Inferior parietal cortex (tissue), 1 donor: ENCODE measurements around the gene ATXN7.
A peak's percentile ranks its signal among the peaks of the same experiment; 100 is the strongest.

Experiments
- DNase-seq: peaks from one replicate; pipeline ENCODE4 v3.0.0-alpha.2; 2016; ENCODE audit errors: extremely low spot score

Gene ATXN7

DNA sequence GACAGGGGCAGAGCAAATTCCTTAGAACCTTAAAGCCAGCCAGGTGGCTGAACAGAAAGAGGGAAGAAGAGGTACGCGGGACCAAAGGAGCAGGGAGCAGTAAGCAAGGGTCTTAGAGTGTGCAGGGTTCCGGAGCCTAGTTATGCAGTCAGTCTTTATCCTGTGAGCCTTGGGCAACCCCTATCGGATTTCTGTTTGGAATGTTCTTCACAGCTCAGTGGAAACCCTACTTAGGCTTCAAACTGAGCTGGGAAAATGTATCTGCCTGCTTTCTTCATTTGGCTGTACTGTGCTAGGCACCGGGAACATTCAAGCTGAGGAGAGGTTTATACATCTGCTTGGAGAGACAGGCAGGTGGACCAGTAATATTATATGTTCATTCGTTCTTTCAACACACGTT is 122.5 kb downstream of the ATXN7 start:
- DNase-seq, result no peak

DNA sequence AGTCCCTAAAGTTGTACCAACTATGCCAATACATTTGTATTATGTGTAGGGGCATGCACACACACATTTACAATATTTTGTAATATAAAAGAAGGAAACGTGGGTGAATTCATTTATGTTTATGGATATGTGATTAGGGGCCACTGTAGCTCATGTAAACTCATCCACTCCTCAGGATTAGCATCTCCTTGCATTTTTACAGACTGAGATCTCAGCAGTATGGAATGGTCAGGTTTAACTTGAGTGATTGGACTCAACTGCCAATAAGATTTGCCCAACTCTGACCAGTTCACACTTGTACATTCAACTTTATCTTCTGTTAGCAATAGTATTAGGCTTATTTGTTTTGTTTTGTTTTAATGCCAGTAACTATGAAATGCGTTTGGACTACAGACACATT is 123.2 kb downstream of the ATXN7 start:
- no peak for DNase-seq

DNA sequence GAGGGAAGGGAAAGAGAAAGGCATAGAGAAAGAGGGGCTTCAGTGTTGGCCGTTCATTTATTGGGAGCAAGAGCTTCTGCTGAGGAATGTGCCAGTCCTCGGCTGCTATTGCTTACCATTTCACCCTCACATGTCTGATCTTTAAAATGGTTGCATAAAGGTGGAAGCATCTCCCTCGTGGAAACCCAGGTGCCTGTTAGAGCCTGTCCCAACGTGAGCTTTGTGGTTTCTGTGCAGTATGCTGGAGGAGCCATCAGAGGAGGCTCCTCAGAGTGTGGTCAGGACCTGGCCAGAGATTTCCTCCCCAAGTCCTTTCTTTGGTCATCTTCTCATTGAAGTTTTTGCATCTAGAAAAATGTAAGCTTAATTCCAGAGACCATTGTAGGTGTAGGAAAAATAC is 125.3 kb downstream of the ATXN7 start:
- DNase-seq, result no peak

DNA sequence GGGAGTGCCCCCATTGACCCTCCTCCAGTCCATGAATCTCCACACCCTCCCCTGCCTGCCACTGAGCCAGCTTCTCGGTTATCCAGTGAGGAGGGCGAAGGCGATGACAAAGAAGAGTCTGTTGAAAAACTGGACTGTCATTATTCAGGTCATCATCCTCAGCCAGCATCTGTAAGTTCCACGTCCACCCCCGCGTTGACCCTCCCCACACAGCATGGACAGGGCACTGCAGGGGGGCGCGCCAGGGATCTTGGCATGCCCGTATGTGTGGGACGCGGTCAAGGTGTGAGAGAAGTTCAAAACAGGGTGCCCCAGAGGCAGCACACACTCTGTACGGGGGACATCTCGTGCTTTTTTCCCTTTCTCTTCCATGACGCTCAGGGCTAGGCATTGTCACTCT is 126.5 kb downstream of the ATXN7 start:
- DNase-seq, result no peak

DNA sequence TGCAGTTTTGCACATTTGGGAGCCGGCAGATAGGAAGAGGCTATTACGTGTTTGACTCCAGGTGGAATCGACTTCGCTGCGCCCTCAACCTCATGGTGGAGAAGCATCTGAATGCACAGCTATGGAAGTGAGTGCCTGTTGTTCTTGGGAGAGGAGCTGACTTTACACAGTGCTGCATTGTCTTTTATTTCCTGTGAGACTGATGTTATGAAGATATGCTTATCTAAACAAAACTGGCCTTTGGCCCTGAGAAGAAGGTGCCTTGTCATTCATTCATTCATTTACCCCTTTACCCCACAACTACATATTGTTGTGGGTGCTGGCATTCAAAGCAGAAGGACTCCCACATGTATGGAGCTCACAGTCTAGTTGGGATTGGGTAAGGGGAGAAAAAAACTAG is 127.1 kb downstream of the ATXN7 start:
- DNase-seq, result no peak

DNA sequence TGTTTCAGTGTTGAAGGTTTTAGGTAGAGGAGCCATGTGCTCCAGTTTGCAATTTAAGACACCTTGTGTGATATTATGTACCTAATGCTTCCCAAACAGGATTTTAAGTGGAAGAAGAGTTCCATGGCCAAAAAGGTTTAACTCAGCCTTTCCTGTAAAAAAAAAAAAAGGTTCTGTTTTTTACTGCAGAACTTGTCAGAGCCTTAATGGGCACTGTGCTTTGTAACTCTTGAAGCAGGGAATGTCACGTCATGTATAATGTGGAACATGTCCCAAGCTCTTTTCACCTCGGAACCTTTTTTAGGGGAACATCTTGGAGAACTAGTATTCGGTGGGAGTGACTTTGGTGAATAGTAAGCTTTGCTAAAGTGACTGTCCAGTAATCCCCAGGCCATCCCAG is 128.0 kb downstream of the ATXN7 start:
- no peak for DNase-seq

DNA sequence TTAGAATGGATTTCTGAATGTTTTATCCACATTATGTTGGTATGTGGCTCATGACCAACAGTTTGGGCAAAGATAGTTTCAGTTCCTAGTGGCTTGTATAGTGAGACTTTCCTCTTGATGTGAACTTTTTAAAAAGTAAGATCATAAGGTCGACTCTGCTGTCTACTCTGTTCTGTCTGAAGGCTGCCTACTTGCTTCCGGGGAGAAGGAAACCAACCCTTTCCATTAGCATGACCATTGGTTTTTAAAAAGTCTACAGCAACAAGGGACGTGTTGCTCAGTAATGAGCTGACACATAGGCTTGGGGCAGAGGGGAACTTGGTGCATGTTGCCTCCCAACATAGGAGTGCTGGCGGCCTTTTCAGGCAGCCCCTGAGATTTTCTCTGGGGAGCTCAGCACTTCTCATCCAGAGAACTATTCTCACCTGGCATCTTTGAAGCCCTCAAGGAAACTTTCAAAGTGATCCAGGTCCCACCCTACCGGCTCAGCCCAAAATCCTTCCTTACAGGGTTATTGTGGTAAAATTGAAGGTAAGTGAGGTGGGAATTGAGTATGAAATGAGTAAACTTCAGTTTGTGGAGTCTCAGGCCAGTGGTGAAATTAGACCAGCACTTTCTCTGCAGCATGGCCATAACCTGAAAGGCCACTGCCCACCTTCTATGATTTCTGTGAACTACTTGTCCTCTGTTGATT is 129.0 kb downstream of the ATXN7 start:
- no peak for DNase-seq

DNA sequence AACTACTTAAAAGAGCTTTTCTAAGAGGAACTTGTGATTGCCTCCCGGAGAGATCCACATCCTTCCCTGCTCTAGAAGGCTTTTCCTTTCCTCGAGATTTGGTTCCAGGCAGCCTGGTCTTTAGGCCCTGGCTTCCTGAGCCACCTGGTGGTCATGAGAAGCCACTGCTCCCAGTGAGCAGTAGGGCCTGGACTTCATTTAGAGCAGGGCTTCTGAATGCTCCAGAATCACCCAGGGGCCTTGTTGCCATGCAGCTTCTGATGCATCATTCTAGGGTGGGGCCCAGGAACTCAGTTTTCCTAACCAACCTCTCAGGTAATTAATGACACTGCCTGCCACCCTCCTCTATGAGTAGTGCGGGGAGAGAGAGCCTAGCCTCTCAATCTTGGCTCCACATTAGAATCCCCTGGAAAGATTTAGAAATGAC is 130.0 kb downstream of the ATXN7 start:
- DNase-seq, result peak; percentile 82

DNA sequence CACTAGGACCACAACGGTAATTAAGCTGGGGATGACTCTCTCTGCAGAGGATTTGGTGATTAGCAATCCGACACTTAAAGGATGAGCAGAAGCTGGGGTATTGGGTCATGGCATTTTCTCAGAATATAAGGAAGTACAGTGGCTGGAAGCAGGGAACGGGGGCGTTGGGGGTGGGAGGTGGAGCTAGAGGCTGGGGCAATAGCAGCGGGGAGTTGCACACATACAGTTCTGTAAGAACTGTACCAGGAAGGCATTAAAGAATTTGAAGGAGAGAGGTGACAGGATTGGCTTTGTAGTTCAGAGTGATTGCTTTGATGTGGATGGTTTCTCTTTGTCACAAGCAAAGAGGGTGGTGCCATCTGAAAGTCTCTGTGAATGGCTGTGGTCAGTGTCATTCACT is 131.4 kb downstream of the ATXN7 start:
- no peak for DNase-seq

DNA sequence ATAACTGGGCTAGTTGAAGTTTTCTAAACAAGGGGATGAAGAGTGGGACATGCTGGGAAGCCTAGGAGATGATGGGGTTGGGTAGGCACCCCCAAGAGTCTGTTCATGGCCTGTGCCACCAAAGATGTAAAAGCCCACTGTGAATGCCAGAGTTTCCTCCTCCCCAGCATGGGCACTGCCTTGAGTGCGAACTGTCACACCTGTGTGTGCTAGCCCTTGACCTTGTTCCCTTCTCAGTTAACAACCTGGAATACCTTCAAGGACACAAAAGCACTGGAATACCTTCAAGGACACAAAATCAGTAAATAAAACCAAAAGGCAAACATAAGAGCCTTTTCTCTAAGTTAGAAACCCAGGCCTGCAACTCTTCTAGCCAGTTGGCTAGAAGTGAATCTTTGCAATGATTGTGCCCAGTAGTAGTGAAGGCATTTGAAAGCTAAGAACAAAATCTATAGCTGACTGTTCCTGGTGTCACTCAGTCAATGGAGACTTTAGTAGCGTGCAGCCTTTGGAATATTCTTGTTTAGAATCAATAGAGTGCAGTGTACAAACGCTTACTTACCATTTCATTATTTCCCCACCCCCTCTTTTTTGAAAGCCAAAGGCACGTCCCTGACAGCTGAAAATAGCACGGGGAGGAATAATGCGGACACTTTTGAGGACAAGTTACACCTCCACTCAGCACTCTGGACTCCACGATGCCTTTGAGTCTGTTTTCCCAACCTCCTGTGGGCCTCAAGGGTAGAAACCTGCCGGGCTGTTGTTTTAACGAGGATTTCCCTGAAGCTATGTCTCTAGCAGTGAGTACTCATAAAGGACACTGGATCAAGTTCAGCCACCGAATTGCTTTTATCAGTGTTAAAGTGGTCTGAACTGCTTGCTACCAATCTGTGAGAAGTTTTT is 135.4 kb downstream of the ATXN7 start:
- DNase-seq, result no peak

DNA sequence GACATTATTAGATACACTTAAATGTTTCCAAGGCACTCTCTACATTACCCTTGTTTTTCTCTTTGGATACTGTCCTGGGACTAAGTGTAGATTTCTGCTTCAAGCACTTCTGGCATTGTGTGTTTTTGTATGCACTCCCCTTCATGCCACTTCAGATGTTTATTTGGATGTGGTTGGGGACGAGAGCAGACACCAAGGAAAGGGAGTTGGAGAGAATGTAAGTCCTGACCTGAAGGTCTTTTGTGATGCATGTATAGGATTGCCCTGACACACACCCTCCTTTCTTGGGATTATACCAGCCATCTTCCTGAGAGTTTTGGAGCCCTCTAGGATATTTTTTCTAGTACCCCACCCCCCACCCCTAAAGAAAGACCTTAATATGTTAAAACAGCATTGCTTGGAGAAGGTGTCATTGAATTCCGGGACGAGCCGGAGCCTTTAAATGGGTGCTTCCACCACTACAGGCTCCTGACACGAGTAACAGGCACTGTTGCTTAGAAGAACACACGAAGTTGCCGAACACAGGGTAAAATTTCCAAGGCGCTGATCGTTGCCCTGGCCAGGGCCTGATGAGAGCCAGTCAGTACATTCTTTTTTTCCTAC is 136.9 kb downstream of the ATXN7 start:
- no peak for DNase-seq

DNA sequence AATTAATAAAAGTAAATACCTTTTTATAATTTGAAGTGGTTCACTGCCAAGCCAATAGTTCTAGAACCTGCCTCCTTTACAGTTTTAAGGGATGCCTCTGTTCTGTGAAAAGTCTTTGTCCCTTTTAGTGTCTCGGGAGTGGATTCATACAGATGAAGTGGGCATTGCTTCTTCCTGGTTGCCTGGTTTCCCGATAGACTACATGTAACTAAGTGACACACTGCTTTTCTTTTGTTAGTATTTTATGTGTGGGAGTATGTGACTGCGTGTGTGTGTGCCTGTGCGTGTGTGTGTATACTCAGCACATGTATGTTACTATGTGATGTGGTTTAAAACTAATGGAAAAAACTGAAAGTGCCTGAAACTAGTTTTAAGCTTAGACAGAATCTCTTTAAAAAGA is 138.6 kb downstream of the ATXN7 start:
- DNase-seq, result no peak

DNA sequence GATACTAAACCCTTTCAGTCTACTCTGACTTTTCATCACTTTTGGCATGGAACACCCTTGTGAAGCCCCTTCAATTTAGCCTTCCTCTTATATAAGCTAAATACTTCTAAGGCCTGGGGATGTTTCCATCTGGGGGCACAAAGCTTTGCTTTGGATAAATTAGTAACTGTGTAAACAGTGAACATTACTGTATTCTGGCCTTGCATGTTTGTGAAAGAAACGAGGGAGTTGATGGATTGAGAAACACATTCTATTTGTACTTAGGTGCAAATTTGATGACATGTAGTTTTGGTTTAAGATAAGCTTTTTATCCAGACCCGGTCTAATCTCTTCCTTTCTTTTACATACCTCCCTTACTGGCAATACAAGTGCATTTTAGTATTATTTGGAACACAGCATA is 139.9 kb downstream of the ATXN7 start:
- DNase-seq, result no peak

DNA sequence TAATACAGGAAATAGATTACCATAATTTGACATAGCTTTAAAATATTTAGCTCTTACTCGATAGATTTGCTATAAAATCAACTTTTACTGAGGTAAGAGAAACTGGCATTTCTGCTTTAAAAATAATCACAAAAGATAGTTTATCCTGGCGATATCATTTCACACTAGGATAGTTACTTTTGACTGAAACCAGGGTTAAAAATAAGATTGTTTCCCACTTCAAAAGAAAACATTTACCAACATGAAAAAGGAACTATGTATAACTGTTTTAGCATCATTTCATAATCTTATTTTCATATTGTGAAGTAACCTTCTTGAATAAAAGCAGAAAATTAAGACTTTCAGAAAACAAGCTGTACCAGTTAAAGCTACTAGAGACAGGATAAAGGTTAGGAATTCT is 144.3 kb downstream of the ATXN7 start:
- no peak for DNase-seq

DNA sequence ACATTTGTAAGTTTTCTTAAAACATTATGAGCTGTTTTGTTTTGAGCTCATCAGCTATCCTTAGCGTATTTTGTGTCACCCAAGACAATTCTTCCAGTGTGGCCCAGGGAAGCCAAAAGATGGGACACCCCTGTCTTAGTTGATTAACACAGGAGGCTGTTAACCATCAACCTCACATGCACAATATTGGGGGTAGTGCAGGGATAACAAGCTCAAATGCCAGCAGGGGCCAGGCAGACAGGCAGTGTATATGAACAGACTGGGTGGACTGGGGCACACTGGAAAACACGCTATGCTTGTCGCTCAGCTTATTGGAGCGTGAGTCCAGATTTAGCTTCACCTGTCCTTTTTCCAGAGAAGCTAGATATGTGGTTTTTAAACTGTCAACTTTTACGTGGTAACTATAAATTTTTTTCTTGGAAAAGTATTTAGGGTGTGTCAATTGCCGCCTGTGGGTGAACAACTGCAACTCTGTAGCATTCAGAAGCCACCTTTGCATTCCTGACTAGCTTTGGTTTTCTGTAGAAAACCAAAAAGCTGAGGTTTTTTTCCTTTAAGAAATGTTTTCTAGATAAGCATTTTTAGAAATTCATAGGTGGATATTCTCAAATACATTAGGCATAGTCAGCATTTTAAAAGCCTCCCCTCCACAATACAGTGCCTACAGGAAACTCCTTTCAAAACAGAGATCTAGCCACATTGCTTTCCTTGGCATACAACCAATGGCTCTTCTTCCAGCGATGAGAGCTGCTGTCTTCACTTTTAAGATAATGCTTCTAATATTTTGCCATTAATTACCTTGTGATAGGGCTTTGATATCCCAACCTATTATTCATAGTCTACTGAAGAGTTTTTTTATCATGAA is 145.1 kb downstream of the ATXN7 start:
- no peak for DNase-seq

DNA sequence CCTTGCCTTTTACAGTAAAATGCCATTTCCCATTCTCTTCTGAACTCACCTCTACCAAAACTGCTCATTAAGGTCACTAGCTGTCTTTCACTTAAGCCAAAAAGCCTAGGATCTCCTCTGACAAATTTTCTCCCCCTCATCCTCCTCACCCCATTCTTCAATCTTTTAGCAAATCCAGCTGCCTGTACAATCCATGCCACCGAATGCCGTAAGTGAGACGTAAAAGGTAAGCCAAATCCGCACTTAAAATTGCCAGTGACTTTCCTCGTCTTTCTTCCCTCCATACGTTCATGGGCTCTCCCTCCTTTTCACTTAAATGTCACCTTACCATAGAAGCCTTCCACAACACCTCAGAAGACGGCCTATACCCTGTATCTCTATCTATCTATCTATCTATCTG is 145.9 kb downstream of the ATXN7 start:
- DNase-seq, result no peak

DNA sequence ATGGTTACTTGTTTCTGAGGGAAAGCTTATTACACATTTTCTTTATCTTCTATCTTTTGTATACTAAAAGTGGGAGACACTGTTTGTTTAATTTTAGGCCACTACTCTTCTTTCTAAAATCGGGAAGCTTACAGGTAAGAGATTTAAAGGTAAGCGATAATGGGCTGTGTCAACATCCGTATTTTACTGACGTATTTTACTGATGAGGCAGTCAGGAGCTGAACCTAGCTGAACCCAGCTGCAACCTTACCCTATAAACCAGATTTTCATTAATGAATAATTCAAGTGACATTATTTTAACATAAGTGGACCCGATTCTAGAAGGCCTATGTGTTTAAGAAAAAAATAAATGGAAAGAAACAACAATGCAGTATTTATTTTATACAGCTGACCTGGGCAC is 146.5 kb downstream of the ATXN7 start:
- no peak for DNase-seq

DNA sequence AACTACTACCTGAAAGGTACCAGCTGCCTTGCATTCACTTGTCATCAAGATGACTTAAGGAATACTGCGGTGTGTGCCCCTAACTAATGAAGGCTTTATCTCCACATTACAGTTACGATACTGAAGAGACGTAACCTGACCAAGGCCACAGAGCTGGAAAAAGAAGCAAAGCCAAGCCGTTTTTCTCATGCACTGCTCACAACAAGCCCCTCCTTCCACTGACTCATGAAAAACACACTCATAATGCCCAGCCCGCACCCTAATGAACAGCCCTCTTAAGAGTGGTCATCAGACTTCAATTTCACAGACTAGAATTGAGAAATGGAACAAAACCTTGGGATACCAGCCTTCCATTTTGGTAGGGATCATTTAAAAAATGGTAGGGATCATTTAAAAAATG is 148.0 kb downstream of the ATXN7 start:
- DNase-seq, result no peak

DNA sequence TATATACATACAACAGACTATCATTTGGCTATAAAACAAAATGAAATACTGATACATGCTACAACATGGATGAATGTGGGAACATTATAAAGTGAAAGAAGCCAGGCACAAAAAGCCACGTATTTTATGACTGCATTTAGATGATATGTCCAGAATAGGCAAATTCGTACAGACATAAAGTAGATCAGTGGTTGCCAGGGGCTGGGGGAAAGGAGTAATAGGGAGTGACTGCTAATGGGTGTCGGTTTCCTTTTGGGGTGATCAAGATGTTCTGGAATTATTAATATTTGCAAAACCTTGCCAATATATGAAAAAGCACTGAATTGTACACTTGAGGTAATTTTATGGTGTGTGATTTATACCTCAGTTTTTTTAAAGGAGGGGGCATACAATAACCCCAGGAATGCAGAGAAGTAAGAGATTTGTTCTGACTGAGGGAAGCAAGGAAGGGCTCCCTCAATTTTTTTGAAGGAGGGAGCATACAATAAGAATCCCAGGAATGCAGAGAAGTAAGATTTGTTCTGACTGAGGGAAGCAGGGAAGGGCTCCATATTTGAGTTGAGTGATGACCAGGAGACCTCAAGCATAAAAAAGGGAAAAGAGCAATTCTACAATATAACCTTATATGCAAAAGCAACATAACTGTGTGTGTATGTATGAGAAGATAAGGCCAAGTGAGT is 153.4 kb downstream of the ATXN7 start:
- no peak for DNase-seq

DNA sequence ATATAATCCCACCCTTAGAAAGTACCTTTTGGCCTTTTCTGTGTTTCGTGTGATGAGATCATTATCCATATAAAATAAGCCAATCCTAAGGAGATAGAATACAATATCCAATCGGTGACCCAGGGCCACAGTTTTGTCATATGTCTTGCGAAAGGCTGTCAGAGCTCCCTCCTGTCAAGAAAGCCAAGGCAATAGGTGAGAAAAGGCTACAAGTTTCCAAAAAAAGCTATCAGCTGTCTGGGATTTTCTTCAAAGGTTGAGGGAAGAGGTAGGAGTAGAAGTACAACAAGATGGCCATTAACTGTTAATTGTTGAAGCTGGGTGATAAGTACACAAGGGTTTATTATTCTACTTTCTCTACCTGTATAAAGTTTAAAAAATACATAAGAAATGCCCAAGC is 155.6 kb downstream of the ATXN7 start:
- DNase-seq, result no peak

DNA sequence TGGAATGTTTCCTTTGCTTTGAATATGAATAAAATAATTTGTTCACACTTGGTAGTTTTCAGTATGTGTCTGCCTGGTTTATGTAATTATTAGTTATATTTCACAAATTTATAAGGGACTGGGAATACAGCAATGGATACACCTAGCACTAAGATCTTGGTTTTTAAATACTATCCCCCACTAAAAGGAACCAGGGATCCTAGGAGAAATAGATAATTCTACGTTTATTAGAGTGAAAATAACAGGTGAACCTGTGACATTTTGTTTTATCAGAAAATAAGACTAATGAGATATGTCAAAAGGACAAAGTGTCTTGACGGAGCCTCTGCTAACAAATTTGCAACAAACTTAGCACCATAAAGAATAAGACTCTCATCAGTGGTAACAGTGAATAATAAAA is 156.2 kb downstream of the ATXN7 start:
- no peak for DNase-seq
